ENCODE results near the gene FIS1. TPM values are rescaled to one million over a fixed set of nuclear protein-coding genes. Genes with fewer than 3 reads are reported as not detected.

The FIS1 gene
- total RNA-seq, 4 donors from 2014 or later, result 227 to 315 (median 248) TPM

DNA sequence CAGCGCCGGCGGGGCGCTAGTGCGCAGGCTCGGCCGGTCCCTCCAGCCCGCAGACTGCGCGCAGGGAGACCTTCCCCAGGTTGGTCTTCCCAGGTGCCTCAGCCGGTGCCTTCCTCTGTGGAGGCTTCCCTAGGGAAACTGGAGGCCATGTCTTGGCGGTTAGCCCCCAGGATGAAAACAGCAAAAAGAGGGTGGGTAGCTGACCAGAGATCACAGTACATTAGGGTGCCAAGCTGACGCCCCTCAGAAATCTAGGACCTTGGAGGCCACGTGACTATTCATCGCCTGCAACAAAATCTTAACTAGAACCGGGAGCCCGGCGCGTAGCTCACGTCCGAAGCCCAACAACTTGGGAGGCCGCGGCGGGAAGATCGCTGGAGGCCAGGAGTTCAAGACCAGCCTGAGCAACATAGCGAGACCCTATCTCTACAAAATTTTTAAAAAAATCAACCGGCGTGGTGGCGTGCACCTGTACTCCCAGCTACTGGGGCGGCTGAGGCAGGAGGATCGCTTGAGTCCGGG lies 327 bp upstream of the FIS1 start:
- no peak for ATAC-seq
- peak overlapping the region; percentile 53 to 85 for H3K4me3 ChIP-seq
- H3K27me3 ChIP-seq, result no peaks in the 10 kb centered on the region
- H3K4me1 ChIP-seq, result peaks cover 0 to 65% (median 15%) of the 10 kb centered on the region in 3 donors
- WGBS, 2 donors (ENCODE audit: low coverage in 1 of 2), result 57 to 94% methylated on average over 7 to 13 of the region's 32 CpGs
- peaks cover 0 to 50% of the 10 kb centered on the region in 2 donors for H3K36me3 ChIP-seq
- TF ChIP-seq EP300 (IDR thresholded peaks at IDR 0.05) (no peak), POLR2A (IDR thresholded peaks at IDR 0.05) (no peak), POLR2AphosphoS5 (IDR thresholded peaks at IDR 0.05) (no peak)
- TF ChIP-seq, protein P1, sequence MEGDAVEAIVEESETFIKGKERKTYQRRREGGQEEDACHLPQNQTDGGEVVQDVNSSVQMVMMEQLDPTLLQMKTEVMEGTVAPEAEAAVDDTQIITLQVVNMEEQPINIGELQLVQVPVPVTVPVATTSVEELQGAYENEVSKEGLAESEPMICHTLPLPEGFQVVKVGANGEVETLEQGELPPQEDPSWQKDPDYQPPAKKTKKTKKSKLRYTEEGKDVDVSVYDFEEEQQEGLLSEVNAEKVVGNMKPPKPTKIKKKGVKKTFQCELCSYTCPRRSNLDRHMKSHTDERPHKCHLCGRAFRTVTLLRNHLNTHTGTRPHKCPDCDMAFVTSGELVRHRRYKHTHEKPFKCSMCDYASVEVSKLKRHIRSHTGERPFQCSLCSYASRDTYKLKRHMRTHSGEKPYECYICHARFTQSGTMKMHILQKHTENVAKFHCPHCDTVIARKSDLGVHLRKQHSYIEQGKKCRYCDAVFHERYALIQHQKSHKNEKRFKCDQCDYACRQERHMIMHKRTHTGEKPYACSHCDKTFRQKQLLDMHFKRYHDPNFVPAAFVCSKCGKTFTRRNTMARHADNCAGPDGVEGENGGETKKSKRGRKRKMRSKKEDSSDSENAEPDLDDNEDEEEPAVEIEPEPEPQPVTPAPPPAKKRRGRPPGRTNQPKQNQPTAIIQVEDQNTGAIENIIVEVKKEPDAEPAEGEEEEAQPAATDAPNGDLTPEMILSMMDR (IDR thresholded peaks at IDR 0.05), result no peak
- peak overlapping the region; percentile 79 to 98 (median 93) for H3K27ac ChIP-seq
- no peaks in the 10 kb centered on the region for H3K9me3 ChIP-seq

DNA sequence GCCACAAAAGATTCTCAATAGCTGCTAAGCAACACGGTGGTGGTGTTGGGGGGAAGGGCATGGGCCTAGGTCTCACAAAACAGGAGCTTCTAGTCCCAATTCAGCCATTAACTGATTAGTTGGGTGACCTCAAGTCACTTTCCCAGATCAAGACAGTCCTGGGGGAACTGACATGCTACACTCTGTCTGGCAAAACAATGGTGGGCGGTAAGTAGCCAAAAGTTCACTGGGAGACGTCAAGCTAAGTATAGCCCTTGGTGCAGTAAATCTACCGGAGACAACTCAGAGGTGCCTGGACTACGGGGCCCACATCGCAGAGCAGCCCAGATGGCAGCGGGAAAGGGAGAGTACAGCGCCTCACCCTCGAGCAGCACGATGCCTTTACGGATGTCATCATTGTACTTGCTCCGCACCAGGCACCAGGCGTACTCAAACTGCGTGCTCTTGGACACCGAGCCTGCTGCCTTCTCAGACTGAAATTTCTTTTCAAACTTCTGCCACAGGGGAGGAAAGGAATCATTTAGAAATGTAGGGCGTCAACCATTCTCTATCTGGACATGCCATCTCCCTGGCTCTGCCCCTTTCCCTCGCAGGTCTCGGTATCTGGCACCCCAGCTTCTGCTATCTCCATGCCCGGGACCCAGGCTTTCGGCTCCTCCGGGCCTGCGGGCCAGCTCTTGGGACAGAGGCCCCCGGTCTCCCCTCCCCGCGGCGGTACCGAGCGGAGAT lies 1.1 kb downstream of the FIS1 start:
- peak overlapping the region; percentile 53 to 85 for H3K4me3 ChIP-seq
- peaks cover 0 to 52% of the 10 kb centered on the region in 2 donors for H3K36me3 ChIP-seq
- ATAC-seq, result no peak
- TF ChIP-seq, protein P1 (IDR thresholded peaks at IDR 0.05), result no peak
- no peak for TF ChIP-seq POLR2AphosphoS5 (IDR thresholded peaks at IDR 0.05)
- no peak for TF ChIP-seq EP300 (IDR thresholded peaks at IDR 0.05)
- no peak for TF ChIP-seq POLR2A (IDR thresholded peaks at IDR 0.05)
- WGBS, 2 donors (ENCODE audit: low coverage in 1 of 2), result 12 to 27% methylated on average over 3 to 17 of the region's 28 CpGs
- H3K27me3 ChIP-seq, result no peaks in the 10 kb centered on the region
- peaks cover 0 to 71% (median 15%) of the 10 kb centered on the region in 3 donors for H3K4me1 ChIP-seq
- no peaks in the 10 kb centered on the region for H3K9me3 ChIP-seq
- H3K27ac ChIP-seq, result peak overlapping the region; percentile 79 to 98 (median 93)

DNA sequence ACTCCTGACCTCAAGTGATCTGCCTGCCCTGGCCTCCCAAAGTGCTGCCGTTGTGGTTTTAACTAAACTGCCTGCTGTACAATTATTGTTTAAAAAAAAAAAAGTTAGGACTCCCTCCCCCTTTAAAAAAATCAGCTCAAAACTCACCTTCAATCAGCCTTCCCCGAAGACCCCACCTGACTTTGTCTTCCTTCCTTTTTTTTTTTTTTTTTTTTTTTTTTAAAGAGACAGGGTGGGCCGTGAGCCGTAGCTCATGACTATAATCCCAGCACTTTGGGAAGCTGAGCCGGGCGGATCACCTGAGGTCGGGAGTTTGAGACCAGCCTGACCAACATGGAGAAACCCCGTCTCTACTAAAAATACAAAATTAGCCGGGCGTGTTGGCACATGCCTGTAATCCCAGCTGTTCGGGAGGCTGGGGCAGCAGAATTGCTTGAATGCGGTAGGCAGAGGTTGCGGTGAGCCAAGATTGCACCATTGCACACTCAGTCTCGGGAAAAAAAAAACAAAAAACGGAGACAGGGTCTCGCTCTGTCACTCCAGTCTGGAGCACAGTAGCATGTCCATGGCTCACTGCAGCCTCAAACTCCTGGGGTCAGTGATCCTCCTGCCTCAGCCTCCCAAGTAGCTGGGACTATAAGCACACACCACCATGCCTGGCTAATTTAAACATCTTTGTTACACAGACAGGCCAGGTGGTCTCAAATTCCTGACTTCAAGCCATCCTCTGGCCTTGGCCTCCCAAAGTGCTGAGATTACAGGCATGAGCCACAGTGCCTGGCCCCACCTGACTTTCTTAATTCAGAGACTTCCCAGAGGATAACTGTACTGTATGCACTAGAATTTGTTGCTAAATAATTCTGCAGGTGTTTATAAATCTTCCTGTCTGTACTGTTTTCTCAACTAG lies 3.2 kb downstream of the FIS1 start:
- no peaks in the 10 kb centered on the region for H3K27me3 ChIP-seq
- H3K4me1 ChIP-seq, result peaks cover 0 to 90% (median 31%) of the 10 kb centered on the region in 3 donors
- peak overlapping the region in 2 of 4 donors; percentile 23 to 84 for H3K27ac ChIP-seq
- 63 to 71% methylated on average over 3 to 6 of the region's 16 CpGs for WGBS, 2 donors (ENCODE audit: low coverage in 1 of 2)
- H3K36me3 ChIP-seq, result peaks cover 0 to 55% of the 10 kb centered on the region in 2 donors
- no peak for ATAC-seq
- no peaks in the 10 kb centered on the region for H3K9me3 ChIP-seq
- TF ChIP-seq, protein P1 (IDR thresholded peaks at IDR 0.05), result no peak
- no peak overlapping the region for H3K4me3 ChIP-seq

DNA sequence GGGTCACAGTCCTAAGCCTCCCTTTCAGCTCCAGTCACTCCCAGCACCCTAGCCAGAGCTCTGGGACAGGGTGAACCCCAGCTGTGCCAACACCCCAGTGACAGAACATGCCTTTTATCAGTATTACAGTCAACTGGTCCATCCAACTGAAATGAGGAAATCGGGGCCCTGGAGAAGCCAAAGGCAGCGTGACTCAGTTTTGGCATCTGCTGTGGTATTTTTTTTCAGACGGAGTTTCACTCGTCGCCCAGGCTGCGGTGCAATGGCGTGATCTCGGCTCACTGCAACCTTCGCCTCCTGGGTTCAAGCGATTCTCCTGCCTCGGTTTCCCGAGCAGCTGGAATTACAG lies 3.9 kb downstream of the FIS1 start:
- Histone ChIP-seq H3K27me3 (no peaks in the 10 kb centered on the region), H3K27ac (peak overlapping the region in 2 of 4 donors; percentile 79 to 84), H3K4me3 (no peak overlapping the region), H3K36me3 (peaks cover 0 to 62% of the 10 kb centered on the region in 2 donors), H3K9me3 (no peaks in the 10 kb centered on the region), H3K4me1 (peaks cover 0 to 90% (median 31%) of the 10 kb centered on the region in 3 donors)
- no peak for ATAC-seq
- WGBS, 2 donors (ENCODE audit: low coverage in 1 of 2), result 88% methylated on average over 8 of the region's 12 CpGs; no CpG with 5 or more reads in 1 of the 2 donors
- TF ChIP-seq POLR2AphosphoS5 (IDR thresholded peaks at IDR 0.05), result no peak

DNA sequence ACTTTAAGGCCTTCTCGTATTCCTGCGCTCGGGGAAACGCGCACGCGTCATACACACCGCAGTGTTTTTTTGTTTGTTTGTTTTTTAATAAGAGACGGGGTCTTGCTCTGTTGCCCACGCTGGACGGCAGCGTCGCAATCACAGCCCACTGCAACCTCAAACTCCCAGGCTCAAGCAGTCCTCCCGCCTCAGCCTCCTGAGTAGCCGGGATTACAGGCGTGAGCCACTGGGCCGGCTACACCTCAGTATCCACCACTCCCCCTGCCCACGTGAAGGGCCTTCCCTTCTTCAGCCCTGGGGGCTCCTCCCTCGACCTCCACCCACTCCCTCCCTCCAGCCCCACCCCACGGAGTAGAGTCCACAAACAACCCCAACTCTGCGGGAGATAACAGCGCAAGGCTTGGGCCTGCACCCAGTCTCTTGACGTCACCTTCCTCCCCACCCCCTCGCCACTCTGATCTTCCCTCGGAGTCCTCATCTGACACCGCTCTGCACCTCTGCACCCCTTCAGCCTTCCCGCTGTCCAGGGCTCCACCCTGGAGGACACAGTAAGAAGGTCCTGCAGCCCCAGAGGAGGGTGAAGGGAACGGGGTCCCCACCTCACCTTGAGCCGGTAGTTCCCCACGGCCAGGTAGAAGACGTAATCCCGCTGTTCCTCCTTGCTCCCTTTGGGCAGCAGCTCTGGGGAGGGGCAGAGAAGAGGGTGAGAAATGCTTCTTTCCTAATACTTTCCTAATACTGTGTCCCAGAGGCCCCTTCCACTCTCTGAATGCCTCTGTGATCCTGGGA lies 4.5 kb downstream of the FIS1 start:
- no peaks in the 10 kb centered on the region for H3K27me3 ChIP-seq
- no peaks in the 10 kb centered on the region for H3K9me3 ChIP-seq
- no peak overlapping the region for H3K4me3 ChIP-seq
- ATAC-seq, result no peak
- 87 to 93% methylated on average over 5 to 17 of the region's 32 CpGs for WGBS, 2 donors (ENCODE audit: low coverage in 1 of 2)
- H3K27ac ChIP-seq, result peak overlapping the region in 3 of 4 donors; percentile 79 to 84 (median 81)
- TF ChIP-seq, protein P1 (IDR thresholded peaks at IDR 0.05), result no peak
- TF ChIP-seq EP300 (IDR thresholded peaks at IDR 0.05), result no peak
- TF ChIP-seq POLR2A (IDR thresholded peaks at IDR 0.05), result no peak
- TF ChIP-seq POLR2AphosphoS5 (IDR thresholded peaks at IDR 0.05), result no peak
- peaks cover 0 to 68% of the 10 kb centered on the region in 2 donors for H3K36me3 ChIP-seq
- peaks cover 0 to 87% (median 26%) of the 10 kb centered on the region in 3 donors for H3K4me1 ChIP-seq
